ENCODE data around the gene R3HDM4.
A peak's percentile ranks its signal among the peaks of the same experiment; 100 is the strongest.

The R3HDM4 gene

DNA sequence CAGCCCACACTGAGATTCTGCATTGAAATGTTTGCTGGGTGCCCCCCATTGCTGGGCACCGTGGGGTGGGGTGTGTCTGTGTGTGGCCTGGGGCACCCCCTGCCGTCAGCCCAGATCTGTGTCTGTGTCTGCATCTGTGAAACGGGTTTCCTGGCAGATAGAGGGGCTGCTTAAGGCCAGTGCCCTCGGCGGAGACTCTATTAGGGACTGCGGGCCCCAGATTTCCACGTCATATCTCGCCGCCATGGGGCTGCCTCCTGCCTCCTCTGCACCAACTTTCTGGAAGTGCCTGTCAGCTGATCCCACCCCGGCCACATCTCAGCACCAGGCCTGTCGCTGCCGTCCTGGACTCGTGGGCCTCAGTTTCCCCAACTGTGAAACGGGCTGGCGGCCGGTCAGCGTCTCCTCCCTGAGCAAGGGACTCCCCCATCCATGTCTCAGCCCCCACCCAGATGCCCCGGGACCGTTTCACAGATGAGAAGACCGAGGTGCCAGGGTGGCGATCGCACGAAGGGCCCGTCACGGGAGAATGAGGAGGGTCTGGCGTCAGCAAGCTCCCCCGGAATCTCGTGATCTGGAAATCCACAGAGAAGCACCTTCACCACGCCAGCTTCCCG lies 34.2 kb upstream of the R3HDM4 start:
- no peak for DNase-seq (ENCODE audit: low read depth)

DNA sequence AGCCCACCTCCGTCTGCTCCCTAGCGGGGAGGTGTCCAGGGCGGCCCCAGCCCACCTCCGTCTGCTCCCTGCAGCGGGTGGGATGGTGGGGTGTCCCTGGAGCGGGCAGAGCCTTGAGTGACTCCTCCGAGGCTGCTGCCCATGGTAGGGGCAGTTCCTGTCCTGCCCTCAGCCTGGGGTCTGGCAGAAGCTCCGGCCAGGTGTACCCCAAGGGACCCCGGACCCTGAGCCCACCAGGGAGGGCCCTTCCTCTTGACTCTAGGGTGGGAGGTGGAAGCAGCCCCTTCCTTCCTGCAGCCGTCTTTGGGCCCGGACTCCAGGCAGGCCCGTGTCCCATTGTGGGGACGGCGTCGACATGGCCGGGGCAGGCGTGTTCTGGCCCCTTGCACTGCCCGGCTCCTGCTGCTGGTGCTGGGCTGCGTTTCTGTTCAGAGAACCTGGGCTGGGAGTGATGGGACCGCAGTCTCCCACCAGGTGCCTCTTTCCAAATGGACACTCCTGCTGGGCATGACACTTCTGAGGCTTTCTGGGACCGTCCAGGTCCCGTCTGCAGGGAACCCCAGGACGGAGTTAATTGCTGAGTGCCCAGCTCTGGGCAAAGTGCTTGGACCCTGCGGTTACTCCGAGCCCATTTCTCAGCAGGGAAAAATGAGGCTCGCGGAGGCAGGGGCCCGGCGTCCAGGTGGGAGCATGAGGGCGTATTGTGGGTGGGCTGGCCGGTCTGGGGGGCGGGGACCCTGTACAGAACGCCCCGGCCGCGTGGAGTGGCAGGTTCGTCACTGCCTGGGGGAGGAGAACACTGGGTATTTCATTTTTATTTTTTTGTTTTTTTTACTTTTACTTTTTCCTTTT lies 32.6 kb upstream of the R3HDM4 start:
- no peak for DNase-seq (ENCODE audit: low read depth)

DNA sequence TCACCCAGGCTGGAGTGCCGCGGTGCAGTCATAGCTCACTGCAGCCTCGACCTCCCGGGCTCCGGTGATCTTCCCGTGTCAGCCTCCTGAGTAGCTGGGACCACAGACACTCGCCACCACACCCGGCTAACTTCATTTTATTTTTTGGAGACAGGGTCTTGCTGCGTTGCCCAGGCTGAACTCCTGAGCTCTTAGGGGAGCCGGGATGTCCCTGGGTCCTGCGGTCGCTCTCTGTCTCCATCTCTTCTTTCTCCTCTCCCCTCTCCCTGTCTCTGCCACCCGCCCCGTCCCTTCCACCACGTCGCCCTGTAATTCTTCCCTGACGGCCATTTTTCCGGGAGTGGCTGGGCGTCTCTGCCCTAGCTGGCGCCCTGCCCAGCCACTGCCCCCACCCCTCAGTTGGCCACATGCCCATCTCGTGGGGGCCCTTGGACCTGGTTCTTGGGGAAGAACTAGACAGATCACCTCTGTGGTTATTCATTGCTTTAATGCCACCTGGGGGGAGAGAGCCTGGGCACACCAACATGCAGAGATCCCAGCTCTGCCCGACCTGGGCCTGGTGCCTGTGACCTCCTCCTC lies 31.7 kb upstream of the R3HDM4 start:
- no peak for DNase-seq (ENCODE audit: low read depth)

DNA sequence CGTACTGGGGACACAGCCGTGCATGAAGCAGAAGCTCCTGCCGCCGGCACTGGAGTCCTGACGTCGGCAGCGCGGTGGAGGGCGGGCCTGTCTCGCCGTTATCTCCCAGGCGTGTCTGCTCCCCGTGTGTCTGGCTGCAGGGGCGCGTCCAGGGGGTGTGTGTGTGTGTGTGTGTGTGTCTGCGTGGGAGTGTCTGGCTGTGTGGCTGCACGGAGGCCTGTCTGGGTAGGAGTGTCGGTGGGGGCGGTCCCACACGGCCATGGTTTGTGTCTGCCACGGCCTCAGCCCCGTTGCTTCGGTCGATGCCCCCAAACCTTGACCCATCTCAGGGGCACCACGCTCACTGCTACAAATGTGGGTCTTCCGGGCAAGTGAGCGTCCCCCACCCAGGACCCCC lies 31.1 kb upstream of the R3HDM4 start:
- DNase-seq (ENCODE audit: low read depth): no peak

DNA sequence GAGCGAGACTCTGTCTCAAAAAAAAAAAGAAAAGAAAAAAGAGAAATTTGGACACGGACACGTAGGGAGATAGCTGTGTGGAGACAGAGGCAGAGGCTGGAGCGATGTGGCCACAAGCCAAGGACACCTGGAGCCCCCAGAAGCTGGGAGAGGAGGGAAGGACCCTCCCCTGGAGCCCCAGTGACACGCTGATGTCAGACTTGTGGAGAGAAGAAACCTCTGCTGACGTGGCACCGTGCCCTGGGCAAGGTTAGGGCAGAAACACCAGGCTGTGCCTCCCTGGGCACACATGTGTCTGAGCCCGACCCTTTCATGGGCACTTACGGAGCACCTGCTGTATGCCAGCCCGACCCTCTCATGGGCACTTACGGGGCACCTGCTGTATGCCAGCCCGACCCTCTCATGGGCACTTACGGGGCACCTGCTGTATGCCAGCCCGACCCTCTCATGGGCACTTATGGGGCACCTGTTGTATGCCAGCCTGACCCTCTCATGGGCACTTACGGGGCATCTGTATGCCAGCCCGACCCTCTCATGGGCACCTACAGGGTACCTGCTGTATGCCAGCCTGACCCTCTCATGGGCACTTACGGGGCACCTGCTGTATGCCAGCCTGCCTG lies 30.6 kb upstream of the R3HDM4 start:
- no peak for DNase-seq (ENCODE audit: low read depth)

DNA sequence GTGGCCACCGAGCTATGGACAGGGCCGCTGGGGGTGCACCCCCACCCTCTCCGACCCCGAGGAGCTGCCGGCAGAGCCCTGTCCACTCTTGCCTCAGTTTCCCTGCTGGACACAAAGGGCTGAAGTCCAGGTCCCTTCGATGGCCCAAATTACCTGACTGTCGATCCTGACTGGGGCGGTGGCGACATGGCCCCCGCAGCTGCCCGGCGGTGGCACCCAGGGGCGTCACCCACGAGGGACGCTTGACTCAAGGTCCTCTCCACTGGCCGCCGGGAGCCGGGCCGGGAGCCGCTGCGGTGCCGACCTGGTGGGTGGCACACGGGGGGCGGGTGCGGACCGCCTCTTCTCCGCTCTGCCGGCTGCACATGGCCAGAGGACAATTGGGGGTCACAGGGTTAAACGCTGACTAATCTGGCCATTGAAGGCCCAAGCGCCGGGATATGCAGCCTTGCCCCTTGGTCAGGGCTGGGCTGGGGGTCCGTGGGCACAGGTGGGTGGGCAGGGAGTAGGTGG lies 29.2 kb upstream of the R3HDM4 start:
- DNase-seq (ENCODE audit: low read depth): no peak

DNA sequence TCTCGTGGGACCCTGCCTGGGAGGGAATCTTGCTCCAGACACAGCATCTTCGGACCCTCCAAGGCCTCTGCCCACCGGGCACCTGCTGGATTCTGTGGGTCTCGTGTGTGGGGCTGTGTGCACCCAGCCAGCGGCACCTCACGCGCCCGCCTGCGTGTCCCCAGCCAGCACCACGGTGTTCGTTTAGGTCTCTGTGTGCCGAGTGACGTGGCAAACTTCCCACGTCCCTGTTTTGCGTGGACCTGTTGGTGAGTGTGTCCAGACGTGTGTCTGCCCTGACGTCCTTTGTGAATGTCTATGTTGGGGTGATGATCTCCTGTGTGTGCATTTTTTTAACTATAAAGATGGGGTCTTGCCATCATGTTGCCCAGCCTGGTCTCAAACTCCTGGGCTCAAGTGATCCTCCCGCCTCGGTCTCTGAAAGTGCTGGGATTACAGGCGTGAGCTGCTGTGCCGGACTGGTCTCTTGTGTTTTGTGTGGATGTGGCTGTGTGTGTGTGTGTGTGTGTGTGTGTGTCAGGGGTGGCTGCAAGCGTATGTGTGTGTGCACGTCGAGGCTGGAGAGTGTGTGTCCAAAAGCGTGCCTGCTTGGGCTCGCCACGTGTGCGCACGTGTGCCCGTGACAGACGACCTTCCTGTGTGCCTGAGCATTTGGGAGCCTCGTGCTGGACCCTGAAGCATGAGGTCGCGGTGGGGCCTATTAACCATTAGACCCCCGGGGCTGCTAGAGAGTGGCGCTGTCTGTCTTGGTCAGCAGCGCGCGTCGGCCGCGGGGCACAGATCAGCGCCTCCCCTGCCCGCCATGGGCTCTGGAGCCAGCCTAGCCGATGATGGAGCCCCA lies 28.5 kb upstream of the R3HDM4 start:
- no peak for DNase-seq (ENCODE audit: low read depth)

DNA sequence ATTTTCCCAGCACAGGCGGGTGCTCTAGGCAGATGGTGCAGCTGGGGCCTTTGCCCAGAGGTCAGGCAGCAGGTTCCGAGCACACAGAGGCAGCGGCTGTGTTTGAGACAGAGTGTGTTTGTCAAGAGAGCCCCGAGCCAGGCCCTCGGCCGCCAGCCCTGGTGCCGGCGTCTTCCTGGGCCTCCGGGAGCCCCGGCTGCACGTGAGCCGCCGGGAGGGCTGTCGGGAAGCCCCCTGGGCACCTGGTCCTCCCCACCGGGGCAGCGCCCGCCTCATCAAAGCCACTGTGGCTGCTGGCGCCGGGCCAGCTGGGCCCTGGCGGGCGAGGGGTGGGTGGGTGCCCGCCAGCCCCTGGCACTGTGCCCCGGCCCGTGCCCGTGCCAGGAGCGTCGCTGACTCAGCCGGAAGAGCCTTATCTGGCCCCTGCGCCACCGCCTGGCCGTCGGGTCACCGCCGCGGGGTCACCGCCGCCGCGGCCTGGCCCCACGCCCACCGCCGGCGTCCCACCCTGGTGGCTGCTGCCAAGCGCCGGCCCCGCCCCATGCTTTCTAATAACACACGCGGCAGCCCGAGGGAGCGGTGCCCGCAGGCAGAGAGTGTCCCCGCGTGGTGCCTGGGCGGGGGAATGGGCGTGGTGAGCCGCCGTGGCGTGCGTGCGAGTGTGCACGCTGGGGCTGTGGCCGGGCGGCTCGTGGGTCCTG lies 27.7 kb upstream of the R3HDM4 start:
- DNase-seq (ENCODE audit: low read depth): peak; percentile 48

DNA sequence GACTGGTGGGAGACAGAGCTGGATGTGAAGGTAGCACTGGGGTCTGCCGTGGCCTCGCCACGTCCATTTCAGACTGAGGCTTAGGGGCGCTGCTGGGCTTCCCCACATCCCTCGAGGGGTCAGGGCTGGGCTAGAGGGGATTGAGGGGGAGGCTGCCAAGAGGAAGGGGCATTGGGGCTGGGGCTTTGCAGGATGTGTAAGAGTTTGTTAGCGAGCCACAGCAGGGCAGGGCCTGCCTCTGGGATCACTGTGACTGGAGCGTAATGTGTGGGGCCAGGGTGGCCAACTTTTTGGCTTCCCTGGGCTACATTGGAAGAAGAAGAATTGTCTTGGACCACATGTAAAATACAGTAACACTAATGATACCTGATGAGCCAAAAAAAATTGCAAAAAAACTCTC lies 26.9 kb upstream of the R3HDM4 start:
- DNase-seq (ENCODE audit: low read depth): no peak

DNA sequence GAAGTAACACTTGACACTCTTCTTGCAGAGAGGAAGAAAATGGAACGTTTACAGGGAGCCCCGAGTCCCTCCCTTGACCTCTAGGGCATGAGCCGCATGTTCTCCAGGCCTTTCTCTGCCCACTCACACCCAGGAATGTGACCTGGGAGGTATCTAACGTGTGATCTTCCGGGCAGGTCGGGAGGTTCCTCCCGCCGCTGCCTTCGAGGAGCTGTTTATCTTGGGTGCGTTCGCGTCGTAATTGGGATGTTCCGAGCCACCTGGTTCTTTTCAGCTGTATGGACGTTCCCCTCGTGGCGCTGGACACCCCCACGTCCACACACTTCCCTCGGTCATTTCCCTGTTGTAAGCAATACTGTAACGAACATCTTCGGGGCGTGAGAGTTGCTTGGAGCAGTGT lies 26.4 kb upstream of the R3HDM4 start:
- DNase-seq (ENCODE audit: low read depth): no peak

DNA sequence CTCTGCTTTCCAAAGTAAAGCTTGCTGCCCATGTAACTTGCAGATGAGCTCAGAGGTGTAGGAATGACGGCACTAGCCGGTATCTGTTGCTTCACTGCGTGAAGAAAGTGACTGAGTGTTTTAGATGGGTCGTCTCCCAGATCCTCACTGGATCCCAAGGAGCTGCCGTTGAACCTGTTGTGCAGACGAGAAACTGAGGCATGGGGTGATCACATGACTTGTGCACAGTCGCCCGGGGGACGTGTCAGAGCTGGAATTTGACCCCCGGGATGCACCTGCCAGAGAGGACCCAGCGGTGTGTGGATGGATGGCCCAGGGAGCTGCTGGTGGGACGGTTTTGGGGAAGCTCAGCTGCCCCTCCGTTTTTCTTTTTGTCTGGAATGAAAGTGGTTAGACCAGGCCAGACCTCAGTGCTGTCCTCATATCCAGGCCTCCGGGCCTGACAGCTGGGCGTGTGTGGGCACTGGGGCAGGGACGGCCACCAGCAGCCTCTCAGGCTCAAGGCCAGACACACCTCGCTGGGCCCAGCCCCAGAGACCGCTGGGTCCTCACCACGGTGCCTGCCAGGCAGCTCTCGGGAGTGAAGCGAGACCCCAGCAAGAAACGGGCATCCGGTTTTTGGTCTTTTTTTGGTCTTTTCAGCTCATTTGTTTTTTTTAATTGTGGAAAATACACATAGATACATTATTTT lies 25.4 kb upstream of the R3HDM4 start:
- DNase-seq (ENCODE audit: low read depth): no peak

DNA sequence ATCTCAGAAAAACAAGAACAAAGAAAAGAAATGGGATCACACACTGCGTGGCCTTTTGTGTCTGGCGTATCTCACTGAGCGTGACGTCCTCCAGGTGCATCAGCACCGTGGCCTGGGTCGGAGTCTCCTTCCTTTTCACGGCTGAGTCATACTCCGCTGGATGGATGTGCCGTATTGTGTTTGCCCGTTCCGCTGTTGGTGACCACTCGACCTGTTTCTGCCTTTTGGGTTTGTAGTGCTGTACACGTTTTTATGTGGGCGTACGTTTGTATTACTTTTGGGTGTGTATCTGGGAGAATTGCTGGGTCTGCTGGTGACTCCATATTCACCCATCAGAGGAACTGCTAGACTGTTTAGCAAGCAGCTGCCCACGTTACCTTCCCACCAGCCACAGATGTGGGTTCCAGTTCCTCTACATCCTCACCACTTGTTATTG lies 24.3 kb upstream of the R3HDM4 start:
- DNase-seq (ENCODE audit: low read depth): no peak

DNA sequence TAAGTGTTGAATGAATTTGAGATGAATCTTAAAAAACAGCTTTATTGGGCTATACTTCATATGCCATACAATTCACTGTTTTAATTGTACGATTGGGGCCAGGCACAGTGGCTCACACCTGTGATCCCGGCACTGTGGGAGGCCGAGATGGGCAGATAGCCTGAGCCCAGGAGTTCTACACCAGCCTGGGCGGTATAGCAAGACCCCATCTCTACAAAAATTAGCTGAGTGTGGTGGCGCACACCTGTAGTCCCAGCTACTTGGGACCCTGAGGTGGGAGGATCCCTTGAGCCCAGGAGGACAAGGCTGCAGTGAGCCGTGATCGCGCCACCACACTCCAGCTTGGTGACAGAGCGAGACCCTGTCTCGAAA lies 23.1 kb upstream of the R3HDM4 start:
- no peak for DNase-seq (ENCODE audit: low read depth)

DNA sequence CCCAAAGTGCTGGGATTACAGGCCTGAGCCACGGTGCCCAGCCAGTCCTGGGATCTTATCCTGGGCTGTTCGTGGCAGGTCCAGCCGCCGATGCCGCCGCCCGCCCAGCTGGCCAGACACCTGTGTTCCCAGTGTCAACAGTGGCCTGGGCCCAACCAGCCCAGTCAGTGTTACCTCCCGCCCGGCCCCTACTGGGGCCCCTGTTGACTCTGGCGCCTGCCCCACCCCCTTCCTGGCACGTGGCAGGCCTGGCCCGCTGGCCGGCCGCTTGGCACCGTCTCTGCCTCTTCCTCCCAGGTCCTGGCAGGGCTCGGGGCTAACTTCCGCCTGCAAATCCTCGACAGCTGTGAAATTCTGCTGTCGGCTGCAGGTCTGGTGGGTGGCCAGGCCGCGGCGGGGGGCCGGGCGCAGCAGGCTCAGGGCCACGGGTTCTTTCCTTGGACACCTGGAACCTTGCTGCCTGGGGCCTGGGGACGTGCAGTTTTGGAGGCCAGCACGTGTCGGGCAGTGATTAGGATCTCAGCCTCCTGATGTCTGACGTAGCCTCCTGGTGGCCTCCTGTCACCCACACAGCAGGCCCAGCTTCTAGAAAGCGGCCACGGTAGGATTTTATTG lies 22.0 kb upstream of the R3HDM4 start:
- no peak for DNase-seq (ENCODE audit: low read depth)

DNA sequence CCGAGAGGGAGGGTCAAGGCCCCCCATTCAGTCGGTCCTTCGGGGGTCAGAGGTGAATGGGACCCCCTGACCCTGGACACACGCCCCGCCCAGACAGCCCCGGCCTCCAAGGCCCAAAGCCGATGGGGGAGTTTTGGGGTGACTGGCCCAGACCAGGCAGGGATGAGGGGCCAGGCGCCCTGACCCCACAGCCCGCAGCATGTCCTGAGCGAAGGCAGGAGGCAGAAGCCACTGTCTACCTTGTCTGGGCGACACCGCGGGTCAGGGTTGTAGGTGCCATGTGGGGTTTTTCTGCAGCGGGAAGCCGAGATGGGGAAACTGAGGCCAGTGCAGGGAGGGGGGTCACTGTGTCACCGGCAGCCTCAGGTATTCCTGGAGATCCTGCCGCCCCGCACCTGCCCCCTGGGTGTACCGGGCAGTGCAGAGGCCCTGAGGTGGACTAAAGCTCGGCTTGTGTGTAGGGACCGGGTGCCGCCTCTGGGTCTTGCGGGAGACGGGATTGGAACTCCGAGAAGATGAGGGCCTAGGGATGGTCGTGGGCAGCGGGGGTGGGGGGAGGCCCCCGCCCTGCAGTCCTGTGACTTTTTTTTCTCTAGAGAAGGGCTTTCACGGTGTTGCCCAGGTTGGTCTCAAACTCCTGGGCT lies 21.3 kb upstream of the R3HDM4 start:
- no peak for DNase-seq (ENCODE audit: low read depth)

DNA sequence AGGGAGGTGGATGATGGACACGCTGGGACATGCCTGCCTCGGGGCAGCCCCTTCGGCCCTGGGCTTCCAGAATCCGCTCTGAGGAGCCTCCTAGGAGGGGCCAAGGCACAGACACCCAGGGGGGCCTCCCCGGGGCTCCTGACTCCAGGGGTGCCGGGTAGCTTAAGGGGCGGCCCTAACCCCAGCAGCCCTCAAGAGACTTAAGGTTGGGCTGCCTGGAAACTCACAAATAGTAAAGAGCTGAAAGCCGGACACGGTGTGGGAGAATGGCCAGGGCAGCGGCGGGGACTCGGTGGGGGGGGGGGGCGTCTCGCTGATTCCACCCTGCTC lies 20.5 kb upstream of the R3HDM4 start:
- no peak for DNase-seq (ENCODE audit: low read depth)

DNA sequence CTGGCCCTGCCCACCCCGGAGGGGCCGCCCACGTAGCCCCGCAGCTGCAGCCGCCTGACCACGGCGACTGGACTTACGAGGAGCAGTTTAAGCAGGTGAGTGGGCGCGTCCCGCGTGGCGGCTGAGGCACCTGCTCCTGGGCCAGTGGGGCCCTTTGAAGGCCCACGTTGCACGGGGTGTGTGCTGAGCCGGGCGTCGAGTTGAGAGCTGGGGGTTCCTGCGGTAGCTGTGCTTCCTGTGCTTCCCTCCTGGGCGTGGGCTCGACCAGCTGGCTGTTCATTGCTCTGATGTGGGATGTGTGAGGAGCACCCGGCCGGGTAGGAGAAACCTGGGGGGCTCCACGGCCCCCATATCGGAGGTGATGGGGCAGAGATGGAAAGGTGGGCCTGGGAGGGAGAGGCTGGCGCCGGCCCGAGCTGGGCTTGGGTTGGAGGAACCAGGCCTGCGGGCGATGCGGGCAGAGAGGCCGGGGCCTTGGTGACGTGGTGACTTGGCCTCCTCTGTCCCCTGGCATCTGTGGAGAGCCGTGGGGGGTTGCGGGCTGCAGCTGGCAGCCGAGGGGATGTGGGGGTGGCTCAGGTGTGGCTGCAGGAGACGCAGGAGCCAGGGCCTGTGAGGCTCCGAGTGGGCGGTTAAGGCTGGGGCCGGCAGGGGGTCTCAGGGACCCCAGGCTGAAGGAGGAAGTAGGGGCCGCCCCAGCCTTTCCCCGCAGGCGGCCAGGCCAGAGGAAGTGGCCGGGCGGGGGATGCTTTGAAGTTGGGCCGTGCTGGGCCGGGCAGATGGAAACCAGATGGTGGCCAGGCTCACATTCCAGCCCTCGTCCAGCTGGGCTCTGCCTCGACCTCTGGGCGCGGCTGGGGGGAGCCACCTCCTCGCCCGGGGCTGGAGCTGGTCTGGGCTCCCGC lies 19.9 kb upstream of the R3HDM4 start:
- no peak for DNase-seq (ENCODE audit: low read depth)

DNA sequence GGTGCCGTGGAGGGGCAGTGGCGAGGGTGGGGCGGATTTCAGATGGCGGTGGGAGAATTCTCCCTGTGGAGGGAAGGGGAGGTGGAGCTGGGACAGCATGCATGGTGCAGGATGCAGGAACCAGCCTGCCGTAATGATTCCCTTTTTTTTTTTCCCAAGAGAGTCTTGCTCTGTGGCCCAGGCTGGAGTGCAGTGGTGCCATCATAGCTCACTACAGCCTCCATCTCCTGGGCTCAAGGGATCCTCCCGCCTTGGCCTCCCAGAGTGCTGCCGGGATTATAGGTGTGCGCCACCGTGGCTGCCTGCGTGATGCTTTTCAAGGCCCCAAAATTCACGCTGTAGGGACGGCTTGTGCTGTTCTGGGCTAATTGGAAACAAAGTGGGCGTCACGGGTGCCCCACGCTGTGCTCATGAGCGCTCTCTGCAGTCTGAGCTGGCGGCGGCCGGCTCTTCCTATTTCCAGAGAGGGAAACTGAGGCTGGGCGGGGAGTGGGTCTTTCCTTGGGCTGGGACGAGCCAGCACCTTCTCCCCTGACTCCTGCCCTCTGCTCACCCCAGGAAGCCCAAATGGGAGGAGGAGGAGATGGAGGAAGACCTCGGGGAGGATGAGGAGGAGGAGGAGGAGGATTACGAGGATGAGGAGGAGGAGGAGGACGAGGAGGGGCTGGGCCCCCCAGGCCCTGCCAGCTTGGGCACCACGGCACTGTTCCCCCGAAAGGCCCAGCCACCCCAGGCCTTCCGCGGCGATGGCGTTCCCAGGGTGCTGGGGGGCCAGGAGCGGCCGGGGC lies 19.0 kb upstream of the R3HDM4 start:
- no peak for DNase-seq (ENCODE audit: low read depth)

Data from stimulated activated CD8-positive, alpha-beta memory T cell treated with anti-CD3 and anti-CD28 coated beads, Interleukin-12 subunit alpha, Interleukin-12 subunit beta, amount 100 ng/mL, for 1 hour (primary cell).